Ectodermal cell (in vitro differentiated cells): Measurements from ENCODE around the gene TAF6.

Experiments
- H3K27ac ChIP-seq: 2 replicates; pipeline ENCODE4 v1.7.0; 2013; ENCODE audit warnings: mild to moderate bottlenecking, low read depth, low read length; ENCODE audit not compliant: insufficient read depth, poor library complexity, severe bottlenecking
- H3K27me3 ChIP-seq: 2 replicates; pipeline ENCODE4 v1.7.0; 2013; ENCODE audit warnings: mild to moderate bottlenecking, low read length; ENCODE audit not compliant: insufficient read depth, control insufficient read depth, poor library complexity, severe bottlenecking
- H3K36me3 ChIP-seq: one replicate; pipeline ENCODE4 v1.7.0; 2013; ENCODE audit warnings: low read length; ENCODE audit not compliant: control insufficient read depth, insufficient read depth
- H3K4me1 ChIP-seq: one replicate; pipeline ENCODE4 v1.7.0; 2013; ENCODE audit warnings: low read length; ENCODE audit not compliant: control insufficient read depth, insufficient read depth
- H3K4me3 ChIP-seq: 2 replicates; pipeline ENCODE4 v1.7.0; 2013; ENCODE audit warnings: low read depth, low read length, control low read depth; ENCODE audit not compliant: insufficient read depth
- H3K9me3 ChIP-seq: 2 replicates; pipeline ENCODE4 v1.7.0; 2013; ENCODE audit warnings: mild to moderate bottlenecking, low read length, moderate library complexity; ENCODE audit not compliant: control insufficient read depth
- WGBS, 2 experiments: methylation state at CpG; one replicate each; pipeline ENCODE4 v1.1.7; 2013; ENCODE audit warnings: missing lambda C conversion rate in 2 of 2; 5-methylcytosine and 5-hydroxymethylcytosine counted together

TAF6 gene

GRCh38 chr7:100093498-100093897 lies 25.7 kb downstream of the TAF6 start:
- 93 to 94% methylated on average over 13 of the region's 13 CpGs for WGBS, 2 experiments
- Histone ChIP-seq H3K27ac (no peak overlapping the region), H3K36me3 (peaks cover 69% of the 10 kb centered on the region)

GRCh38 chr7:100093054-100093453 lies 26.1 kb downstream of the TAF6 start:
- no peaks in the 10 kb centered on the region for H3K27me3 ChIP-seq
- peaks cover 5% of the 10 kb centered on the region for H3K4me1 ChIP-seq
- peaks cover 64% of the 10 kb centered on the region for H3K36me3 ChIP-seq
- WGBS, 2 experiments = 88 to 95% methylated on average over 6 to 8 of the region's 8 CpGs
- no peaks in the 10 kb centered on the region for H3K9me3 ChIP-seq
- H3K27ac ChIP-seq = peak overlapping the region; percentile 59
- H3K4me3 ChIP-seq = no peak overlapping the region

More at GRCh38 chr7:100093498-100093897, 25.7 kb downstream of the TAF6 start:
- Histone ChIP-seq H3K9me3 (no peaks in the 10 kb centered on the region), H3K4me1 (peaks cover 7% of the 10 kb centered on the region), H3K27me3 (no peaks in the 10 kb centered on the region), H3K4me3 (no peak overlapping the region)

- 86 to 87% methylated on average over 19 of the region's 19 CpGs for WGBS, 2 experiments
- H3K27ac ChIP-seq = peak overlapping the region; percentile 32
- H3K4me1 ChIP-seq = peaks cover 5% of the 10 kb centered on the region
- no peak overlapping the region for H3K4me3 ChIP-seq
- peaks cover 50% of the 10 kb centered on the region for H3K36me3 ChIP-seq
- H3K9me3 ChIP-seq = no peaks in the 10 kb centered on the region
- no peaks in the 10 kb centered on the region for H3K27me3 ChIP-seq
Measured at GRCh38 chr7:100091411-100092181, 27.6 kb downstream of the TAF6 start.

- WGBS, 2 experiments = 93 to 94% methylated on average over 14 of the region's 14 CpGs
- Histone ChIP-seq H3K9me3 (no peaks in the 10 kb centered on the region), H3K27me3 (no peaks in the 10 kb centered on the region), H3K4me3 (no peak overlapping the region), H3K27ac (peak overlapping the region; percentile 32), H3K4me1 (peaks cover 5% of the 10 kb centered on the region), H3K36me3 (peaks cover 42% of the 10 kb centered on the region)
Measured at GRCh38 chr7:100090527-100091410, 28.4 kb downstream of the TAF6 start.

- peak overlapping the region; percentile 81 for H3K4me3 ChIP-seq
- no peaks in the 10 kb centered on the region for H3K27me3 ChIP-seq
- peaks cover 5% of the 10 kb centered on the region for H3K4me1 ChIP-seq
- peaks cover 30% of the 10 kb centered on the region for H3K36me3 ChIP-seq
- no peaks in the 10 kb centered on the region for H3K9me3 ChIP-seq
- 43 to 57% methylated on average over 7 of the region's 7 CpGs for WGBS, 2 experiments
- no peak overlapping the region for H3K27ac ChIP-seq
Measured at GRCh38 chr7:100089458-100090196, 29.5 kb downstream of the TAF6 start.

- H3K27me3 ChIP-seq = no peaks in the 10 kb centered on the region
- H3K9me3 ChIP-seq = no peaks in the 10 kb centered on the region
- WGBS, 2 experiments = 1% methylated on average over 68 of the region's 68 CpGs
- peak within 1 kb of the TSS; percentile 61 for H3K27ac ChIP-seq
- H3K36me3 ChIP-seq = peaks cover 23% of the 10 kb centered on the region
- H3K4me3 ChIP-seq = peak within 1 kb of the TSS; percentile 81
- peaks cover 5% of the 10 kb centered on the region for H3K4me1 ChIP-seq
Measured at GRCh38 chr7:100088621-100089457, 30.3 kb downstream of the TAF6 start, which contains the start of gene COPS6. Gene COPS6 (plus strand): TSS chr7:100088969. CDS start chr7:100088991, 22 bp downstream.

GRCh38 chr7:100088095-100088620 lies 31.0 kb downstream of the TAF6 start:
- Histone ChIP-seq H3K9me3 (no peaks in the 10 kb centered on the region), H3K36me3 (peaks cover 16% of the 10 kb centered on the region), H3K27ac (peak overlapping the region; percentile 61), H3K4me1 (peaks cover 5% of the 10 kb centered on the region), H3K27me3 (no peaks in the 10 kb centered on the region), H3K4me3 (peak overlapping the region; percentile 81)
- WGBS, 2 experiments = 90 to 91% methylated on average over 11 of the region's 11 CpGs

GRCh38 chr7:100087055-100087750 lies 32.0 kb downstream of the TAF6 start:
- H3K4me3 ChIP-seq = no peak overlapping the region
- no peaks in the 10 kb centered on the region for H3K27me3 ChIP-seq
- H3K4me1 ChIP-seq = peaks cover 11% of the 10 kb centered on the region
- H3K27ac ChIP-seq = no peak overlapping the region
- H3K9me3 ChIP-seq = no peaks in the 10 kb centered on the region
- peaks cover 8% of the 10 kb centered on the region for H3K36me3 ChIP-seq
- 85 to 86% methylated on average over 10 of the region's 10 CpGs for WGBS, 2 experiments

GRCh38 chr7:100085515-100085914 lies 33.6 kb downstream of the TAF6 start:
- H3K4me3 ChIP-seq = no peak overlapping the region
- 89 to 90% methylated on average over 3 of the region's 3 CpGs for WGBS, 2 experiments
- no peaks in the 10 kb centered on the region for H3K9me3 ChIP-seq
- no peak overlapping the region for H3K27ac ChIP-seq
- H3K4me1 ChIP-seq = peaks cover 11% of the 10 kb centered on the region
- H3K27me3 ChIP-seq = no peaks in the 10 kb centered on the region
- H3K36me3 ChIP-seq = no peaks in the 10 kb centered on the region
